ENCODE data around the gene SIX6.

Gene SIX6

DNA sequence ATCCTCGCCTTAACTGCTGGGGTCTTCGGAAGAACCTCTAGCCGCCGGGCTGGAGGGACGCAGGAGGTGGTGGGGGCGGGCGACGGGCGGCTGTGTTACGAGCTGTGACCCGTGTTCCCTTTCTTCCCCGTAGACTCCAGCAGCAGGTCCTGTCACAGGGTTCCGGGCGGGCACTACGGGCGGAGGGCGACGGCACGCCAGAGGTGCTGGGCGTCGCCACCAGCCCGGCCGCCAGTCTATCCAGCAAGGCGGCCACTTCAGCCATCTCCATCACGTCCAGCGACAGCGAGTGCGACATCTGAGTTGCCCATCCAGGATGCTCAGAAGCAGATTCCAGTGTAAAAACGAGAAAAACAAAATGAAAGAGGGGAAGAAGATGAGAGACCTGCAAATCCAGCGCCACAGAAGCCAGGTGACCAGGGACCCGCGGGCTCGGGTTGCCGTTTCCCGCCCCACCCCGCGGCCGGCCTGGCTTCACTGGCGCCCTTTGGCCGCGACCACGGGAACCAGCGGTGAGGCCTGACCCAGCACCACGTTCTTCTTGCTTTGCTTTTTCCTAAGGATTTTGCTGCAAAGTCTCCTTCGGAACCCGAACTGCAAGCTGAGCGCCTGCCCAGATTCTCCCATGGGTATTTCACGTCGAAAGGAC, 2.1 kb downstream of the SIX6 start:
- no peak for TF ChIP-seq ZBTB7A (tag by site-specific recombination; IDR thresholded peaks at IDR 0.05; ENCODE audit: low read depth)
- TF ChIP-seq, protein P1, sequence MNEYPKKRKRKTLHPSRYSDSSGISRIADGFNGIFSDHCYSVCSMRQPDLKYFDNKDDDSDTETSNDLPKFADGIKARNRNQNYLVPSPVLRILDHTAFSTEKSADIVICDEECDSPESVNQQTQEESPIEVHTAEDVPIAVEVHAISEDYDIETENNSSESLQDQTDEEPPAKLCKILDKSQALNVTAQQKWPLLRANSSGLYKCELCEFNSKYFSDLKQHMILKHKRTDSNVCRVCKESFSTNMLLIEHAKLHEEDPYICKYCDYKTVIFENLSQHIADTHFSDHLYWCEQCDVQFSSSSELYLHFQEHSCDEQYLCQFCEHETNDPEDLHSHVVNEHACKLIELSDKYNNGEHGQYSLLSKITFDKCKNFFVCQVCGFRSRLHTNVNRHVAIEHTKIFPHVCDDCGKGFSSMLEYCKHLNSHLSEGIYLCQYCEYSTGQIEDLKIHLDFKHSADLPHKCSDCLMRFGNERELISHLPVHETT (tag by site-specific recombination; IDR thresholded peaks at IDR 0.05) = no peak
- TF ChIP-seq FEZF1 (tag by site-specific recombination; IDR thresholded peaks at IDR 0.05) = no peak
- no peak for TF ChIP-seq ZNF48 (tag by site-specific recombination; IDR thresholded peaks at IDR 0.05)
- TF ChIP-seq, protein P2, sequence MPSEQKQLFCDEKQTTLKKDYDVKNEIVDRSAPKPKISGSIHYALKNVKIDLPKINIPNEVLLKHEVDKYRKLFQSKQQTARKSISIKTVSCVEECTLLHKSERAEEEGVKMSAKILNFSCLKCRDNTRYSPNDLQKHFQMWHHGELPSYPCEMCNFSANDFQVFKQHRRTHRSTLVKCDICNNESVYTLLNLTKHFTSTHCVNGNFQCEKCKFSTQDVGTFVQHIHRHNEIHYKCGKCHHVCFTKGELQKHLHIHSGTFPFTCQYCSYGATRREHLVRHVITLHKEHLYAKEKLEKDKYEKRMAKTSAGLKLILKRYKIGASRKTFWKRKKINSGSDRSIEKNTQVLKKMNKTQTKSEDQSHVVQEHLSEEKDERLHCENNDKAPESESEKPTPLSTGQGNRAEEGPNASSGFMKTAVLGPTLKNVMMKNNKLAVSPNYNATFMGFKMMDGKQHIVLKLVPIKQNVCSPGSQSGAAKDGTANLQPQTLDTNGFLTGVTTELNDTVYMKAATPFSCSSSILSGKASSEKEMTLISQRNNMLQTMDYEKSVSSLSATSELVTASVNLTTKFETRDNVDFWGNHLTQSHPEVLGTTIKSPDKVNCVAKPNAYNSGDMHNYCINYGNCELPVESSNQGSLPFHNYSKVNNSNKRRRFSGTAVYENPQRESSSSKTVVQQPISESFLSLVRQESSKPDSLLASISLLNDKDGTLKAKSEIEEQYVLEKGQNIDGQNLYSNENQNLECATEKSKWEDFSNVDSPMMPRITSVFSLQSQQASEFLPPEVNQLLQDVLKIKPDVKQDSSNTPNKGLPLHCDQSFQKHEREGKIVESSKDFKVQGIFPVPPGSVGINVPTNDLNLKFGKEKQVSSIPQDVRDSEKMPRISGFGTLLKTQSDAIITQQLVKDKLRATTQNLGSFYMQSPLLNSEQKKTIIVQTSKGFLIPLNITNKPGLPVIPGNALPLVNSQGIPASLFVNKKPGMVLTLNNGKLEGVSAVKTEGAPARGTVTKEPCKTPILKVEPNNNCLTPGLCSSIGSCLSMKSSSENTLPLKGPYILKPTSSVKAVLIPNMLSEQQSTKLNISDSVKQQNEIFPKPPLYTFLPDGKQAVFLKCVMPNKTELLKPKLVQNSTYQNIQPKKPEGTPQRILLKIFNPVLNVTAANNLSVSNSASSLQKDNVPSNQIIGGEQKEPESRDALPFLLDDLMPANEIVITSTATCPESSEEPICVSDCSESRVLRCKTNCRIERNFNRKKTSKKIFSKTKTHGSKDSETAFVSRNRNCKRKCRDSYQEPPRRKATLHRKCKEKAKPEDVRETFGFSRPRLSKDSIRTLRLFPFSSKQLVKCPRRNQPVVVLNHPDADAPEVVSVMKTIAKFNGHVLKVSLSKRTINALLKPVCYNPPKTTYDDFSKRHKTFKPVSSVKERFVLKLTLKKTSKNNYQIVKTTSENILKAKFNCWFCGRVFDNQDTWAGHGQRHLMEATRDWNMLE (tag by site-specific recombination; conservative IDR thresholded peaks at IDR 0.05; ENCODE audit: low read depth) = no peak
- Histone ChIP-seq H3K9me3 (ENCODE audit: control insufficient read depth, insufficient read depth, low read depth, low read length) (no peaks in the 10 kb centered on the region), H3K27ac (ENCODE audit: extremely low read depth, low read depth, low read length) (no peak overlapping the region), H3K4me1 (ENCODE audit: control insufficient read depth, insufficient read depth, low read length) (0 out of 2 replicates have a peak, but pooled peaks cover 3% of the 10 kb centered on the region), H3K4me3 (ENCODE audit: low read depth, low read length) (no peak overlapping the region), H3K36me3 (ENCODE audit: control insufficient read depth in 2 of 2, insufficient read depth in 1 of 2, low read length in 2 of 2) (no peaks in the 10 kb centered on the region)
- CTCF ChIA-PET = no interaction called here
- POLR2A ChIA-PET = no interaction called here

DNA sequence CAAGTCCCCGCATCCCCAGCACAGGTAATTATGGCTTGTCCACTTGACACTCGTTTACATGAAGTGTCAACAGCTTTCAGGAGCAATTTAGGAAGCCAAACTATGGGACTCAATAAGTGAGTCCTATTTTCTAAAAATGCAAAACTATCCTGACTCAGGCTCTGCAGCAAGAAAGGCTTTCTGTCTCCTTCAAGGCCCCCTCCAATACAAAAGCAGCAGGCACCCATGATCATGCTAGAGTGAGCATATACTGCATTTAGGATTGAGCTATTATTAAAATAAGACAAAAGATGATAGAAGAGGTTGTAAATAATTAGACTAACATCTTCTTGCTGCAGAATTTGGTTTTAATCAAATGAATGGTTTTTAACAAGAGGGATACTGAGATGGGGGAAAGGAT, 3.2 kb downstream of the SIX6 start:
- no peak overlapping the region for H3K27ac ChIP-seq (ENCODE audit: extremely low read depth, low read depth, low read length)
- H3K36me3 ChIP-seq (ENCODE audit: control insufficient read depth in 2 of 2, insufficient read depth in 1 of 2, low read length in 2 of 2) = no peaks in the 10 kb centered on the region
- 0 out of 2 replicates have a peak, but pooled peaks cover 3% of the 10 kb centered on the region for H3K4me1 ChIP-seq (ENCODE audit: control insufficient read depth, insufficient read depth, low read length)
- H3K9me3 ChIP-seq (ENCODE audit: control insufficient read depth, insufficient read depth, low read depth, low read length) = no peaks in the 10 kb centered on the region
- CTCF ChIA-PET = no interaction called here
- H3K4me3 ChIP-seq (ENCODE audit: low read depth, low read length) = no peak overlapping the region
- POLR2A ChIA-PET = no interaction called here
- TF ChIP-seq ZNF24 (tag by site-specific recombination; IDR thresholded peaks at IDR 0.05) = no peak
- TF ChIP-seq, protein P3, sequence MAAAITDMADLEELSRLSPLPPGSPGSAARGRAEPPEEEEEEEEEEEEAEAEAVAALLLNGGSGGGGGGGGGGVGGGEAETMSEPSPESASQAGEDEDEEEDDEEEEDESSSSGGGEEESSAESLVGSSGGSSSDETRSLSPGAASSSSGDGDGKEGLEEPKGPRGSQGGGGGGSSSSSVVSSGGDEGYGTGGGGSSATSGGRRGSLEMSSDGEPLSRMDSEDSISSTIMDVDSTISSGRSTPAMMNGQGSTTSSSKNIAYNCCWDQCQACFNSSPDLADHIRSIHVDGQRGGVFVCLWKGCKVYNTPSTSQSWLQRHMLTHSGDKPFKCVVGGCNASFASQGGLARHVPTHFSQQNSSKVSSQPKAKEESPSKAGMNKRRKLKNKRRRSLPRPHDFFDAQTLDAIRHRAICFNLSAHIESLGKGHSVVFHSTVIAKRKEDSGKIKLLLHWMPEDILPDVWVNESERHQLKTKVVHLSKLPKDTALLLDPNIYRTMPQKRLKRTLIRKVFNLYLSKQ (tag by site-specific recombination; IDR thresholded peaks at IDR 0.05; ENCODE audit: borderline replicate concordance) = no peak
- TF ChIP-seq ZNF660 (tag by site-specific recombination; IDR thresholded peaks at IDR 0.05) = no peak
- TF ChIP-seq ZNF596 (tag by site-specific recombination; IDR thresholded peaks at IDR 0.05) = no peak
- TF ChIP-seq, protein P4, sequence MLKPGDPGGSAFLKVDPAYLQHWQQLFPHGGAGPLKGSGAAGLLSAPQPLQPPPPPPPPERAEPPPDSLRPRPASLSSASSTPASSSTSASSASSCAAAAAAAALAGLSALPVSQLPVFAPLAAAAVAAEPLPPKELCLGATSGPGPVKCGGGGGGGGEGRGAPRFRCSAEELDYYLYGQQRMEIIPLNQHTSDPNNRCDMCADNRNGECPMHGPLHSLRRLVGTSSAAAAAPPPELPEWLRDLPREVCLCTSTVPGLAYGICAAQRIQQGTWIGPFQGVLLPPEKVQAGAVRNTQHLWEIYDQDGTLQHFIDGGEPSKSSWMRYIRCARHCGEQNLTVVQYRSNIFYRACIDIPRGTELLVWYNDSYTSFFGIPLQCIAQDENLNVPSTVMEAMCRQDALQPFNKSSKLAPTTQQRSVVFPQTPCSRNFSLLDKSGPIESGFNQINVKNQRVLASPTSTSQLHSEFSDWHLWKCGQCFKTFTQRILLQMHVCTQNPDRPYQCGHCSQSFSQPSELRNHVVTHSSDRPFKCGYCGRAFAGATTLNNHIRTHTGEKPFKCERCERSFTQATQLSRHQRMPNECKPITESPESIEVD (tag by site-specific recombination; IDR thresholded peaks at IDR 0.05) = no peak
- no peak for TF ChIP-seq ZNF311 (tag by site-specific recombination; IDR thresholded peaks at IDR 0.05; ENCODE audit: borderline replicate concordance)
- TF ChIP-seq RBAK (tag by site-specific recombination; IDR thresholded peaks at IDR 0.05) = no peak
- TF ChIP-seq, protein P5, sequence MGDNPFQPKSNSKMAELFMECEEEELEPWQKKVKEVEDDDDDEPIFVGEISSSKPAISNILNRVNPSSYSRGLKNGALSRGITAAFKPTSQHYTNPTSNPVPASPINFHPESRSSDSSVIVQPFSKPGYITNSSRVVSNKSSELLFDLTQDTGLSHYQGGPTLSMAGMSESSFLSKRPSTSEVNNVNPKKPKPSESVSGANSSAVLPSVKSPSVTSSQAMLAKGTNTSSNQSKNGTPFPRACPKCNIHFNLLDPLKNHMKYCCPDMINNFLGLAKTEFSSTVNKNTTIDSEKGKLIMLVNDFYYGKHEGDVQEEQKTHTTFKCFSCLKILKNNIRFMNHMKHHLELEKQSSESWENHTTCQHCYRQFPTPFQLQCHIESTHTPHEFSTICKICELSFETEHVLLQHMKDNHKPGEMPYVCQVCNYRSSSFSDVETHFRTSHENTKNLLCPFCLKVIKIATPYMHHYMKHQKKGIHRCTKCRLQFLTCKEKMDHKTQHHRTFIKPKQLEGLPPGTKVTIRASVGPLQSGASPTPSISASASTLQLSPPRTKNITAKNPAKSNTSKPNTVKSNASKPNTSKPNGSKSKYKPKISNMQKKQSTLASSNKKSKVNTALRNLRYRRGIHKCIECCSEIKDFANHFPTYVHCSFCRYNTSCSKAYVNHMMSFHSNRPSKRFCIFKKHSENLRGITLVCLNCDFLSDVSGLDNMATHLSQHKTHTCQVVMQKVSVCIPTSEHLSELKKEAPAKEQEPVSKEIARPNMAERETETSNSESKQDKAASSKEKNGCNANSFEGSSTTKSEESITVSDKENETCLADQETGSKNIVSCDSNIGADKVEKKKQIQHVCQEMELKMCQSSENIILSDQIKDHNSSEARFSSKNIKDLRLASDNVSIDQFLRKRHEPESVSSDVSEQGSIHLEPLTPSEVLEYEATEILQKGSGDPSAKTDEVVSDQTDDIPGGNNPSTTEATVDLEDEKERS (tag by site-specific recombination; IDR thresholded peaks at IDR 0.05) = no peak
- TF ChIP-seq, protein P6, sequence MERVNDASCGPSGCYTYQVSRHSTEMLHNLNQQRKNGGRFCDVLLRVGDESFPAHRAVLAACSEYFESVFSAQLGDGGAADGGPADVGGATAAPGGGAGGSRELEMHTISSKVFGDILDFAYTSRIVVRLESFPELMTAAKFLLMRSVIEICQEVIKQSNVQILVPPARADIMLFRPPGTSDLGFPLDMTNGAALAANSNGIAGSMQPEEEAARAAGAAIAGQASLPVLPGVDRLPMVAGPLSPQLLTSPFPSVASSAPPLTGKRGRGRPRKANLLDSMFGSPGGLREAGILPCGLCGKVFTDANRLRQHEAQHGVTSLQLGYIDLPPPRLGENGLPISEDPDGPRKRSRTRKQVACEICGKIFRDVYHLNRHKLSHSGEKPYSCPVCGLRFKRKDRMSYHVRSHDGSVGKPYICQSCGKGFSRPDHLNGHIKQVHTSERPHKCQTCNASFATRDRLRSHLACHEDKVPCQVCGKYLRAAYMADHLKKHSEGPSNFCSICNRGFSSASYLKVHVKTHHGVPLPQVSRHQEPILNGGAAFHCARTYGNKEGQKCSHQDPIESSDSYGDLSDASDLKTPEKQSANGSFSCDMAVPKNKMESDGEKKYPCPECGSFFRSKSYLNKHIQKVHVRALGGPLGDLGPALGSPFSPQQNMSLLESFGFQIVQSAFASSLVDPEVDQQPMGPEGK (tag by site-specific recombination; IDR thresholded peaks at IDR 0.05) = no peak
- no peak for TF ChIP-seq ZNF561 (tag by site-specific recombination; IDR thresholded peaks at IDR 0.05; ENCODE audit: borderline replicate concordance)
- no peak for TF ChIP-seq ZNF133 (tag by site-specific recombination; IDR thresholded peaks at IDR 0.05)
- TF ChIP-seq SP2 (tag by site-specific recombination; IDR thresholded peaks at IDR 0.05) = no peak
- TF ChIP-seq, protein P7, sequence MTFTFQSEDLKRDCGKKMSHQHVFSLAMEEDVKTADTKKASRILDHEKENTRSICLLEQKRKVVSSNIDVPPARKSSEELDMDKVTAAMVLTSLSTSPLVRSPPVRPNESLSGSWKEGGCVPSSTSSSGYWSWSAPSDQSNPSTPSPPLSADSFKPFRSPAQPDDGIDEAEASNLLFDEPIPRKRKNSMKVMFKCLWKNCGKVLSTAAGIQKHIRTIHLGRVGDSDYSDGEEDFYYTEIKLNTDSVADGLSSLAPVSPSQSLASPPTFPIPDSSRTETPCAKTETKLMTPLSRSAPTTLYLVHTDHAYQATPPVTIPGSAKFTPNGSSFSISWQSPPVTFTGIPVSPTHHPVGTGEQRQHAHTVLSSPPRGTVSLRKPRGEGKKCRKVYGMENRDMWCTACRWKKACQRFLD (tag by site-specific recombination; IDR thresholded peaks at IDR 0.05) = no peak

All from HEK293 (cell line).